Pancreas (tissue), 10 donors: ENCODE data around the gene ISYNA1. TPM values are rescaled to one million over a fixed set of nuclear protein-coding genes. Genes with fewer than 3 reads are reported as not detected.

Experiments
- ATAC-seq, 4 donors: fragments of 200-7000 bp; cut with Tn5 transposase; one replicate each; pipeline versions ENCODE4 v1.8.0 to v1.9.1; 2020; ENCODE audit warnings: mild to moderate bottlenecking in 4 of 4, moderate library complexity in 4 of 4
- DNase-seq, 6 donors: peaks; one replicate each; pipeline ENCODE4 v3.0.0-alpha.2; 2020
- FAIRE-seq: peaks from 2 replicates; lab custom pipeline; 2012; peaks lifted over from hg19 to GRCh38; lab: Jason Lieb, UNC
- H3K27ac ChIP-seq, 4 donors: fragments of 200-600 bp; sonication (generic); 1 replicate in 3 of 4; 2 replicates in 1 of 4; pipeline versions ENCODE4 v1.5.0 to v1.8.0; 2020
- H3K27me3 ChIP-seq, 4 donors: fragments of 200-600 bp; one replicate each; pipeline ENCODE4 v1.8.0; 2021
- H3K36me3 ChIP-seq, 3 donors: fragments of 200-600 bp; sonication (generic) in 1 of 3; one replicate each; pipeline versions ENCODE4 v1.5.0 to v1.8.0; 2020 to 2021
- H3K4me1 ChIP-seq, 3 donors: fragments of 200-600 bp; one replicate each; pipeline ENCODE4 v1.8.0; 2021
- H3K4me3 ChIP-seq, 4 donors: fragments of 200-600 bp; sonication (generic) in 2 of 4; one replicate each; pipeline versions ENCODE4 v1.5.0 to v1.8.0; 2020 to 2021
- H3K9me3 ChIP-seq, 4 donors: fragments of 200-600 bp; one replicate each; pipeline ENCODE4 v1.8.0; 2021
- WGBS, 2 donors: extraction: QIAGEN DNeasy Blood & Tissue Kit; methylation state at CpG; one replicate each; pipeline ENCODE4 v1.1.7; 2013; 5-methylcytosine and 5-hydroxymethylcytosine counted together
- intact Hi-C, 3 donors: fragments of 100-400 bp; cut with DNase I; formaldehyde crosslinking; loops; one replicate each; pipeline versions ENCODE4 v1.11.1 to v1.14.2; 2022
- polyA plus RNA-seq, 2 donors: library from polyadenylated mRNA; stranded (reverse); fragments of 200-250 nt; gene quantifications; one replicate each; pipeline ENCODE4 v1.2.3, GENCODE V29; 2013
- total RNA-seq, 6 donors: library from RNA; stranded (reverse); fragmentation: NEBNext Ultra II Directional in 4 of 6; extraction: Animal tissue kit (Norgen Biotek cat#: 25700) in 4 of 6; gene quantifications; one replicate each; pipeline versions ENCODE4 v1.2.1 to v1.2.4, GENCODE V29; 2021 to 2023
- TF ChIP-seq, protein P1 (sequence below), 4 donors: fragments of 200-600 bp; sonication (generic) in 3 of 4; IDR thresholded peaks; one replicate each; pipeline versions ENCODE4 v1.5.0 to v1.8.0; 2021; ENCODE audit warnings: antibody characterized with exemption in 4 of 4
- donor health status: healthy with polysubstance abuse.
- donor health status: DM: no; HTN: no; CAD: no; lungs with moderate emphysema.
- donor health status: DM: no; HTN: no; CAD: no.
- donor health status: control.
- donor health status: control.
- donor health status: Bipolar disorder and iron deficiency.
- donor health status: DM: yes; HTN: yes; CAD: no.
- donor health status: DM: no; HTN: no; CAD: no.
- donor health status: DM: no; HTN: no; CAD: no.
- donor health status: DM: yes; HTN: yes; CAD: no.

Gene ISYNA1
- total and polyA plus RNA-seq, 8 donors, result 26.1 to 309 (median 48.2) TPM

DNA sequence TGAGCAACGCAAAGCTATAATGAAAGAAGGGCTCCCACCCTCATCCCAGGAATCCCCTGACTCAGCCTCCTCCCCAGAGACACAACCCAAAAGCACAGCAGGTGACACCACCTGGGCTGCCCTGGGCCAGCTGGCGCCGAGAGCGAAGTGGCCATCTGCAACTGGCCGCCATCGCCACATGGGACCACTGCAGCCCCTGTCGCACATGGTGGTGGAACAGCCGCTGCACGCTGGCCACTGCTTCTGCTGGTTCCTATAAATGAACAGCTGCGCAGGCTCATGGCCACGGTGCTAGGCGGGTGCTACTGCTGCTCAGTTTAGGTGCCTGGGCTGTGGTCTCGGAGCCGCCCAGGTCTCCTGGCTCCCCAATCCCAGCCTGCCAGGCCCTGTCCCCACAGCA lies 11.6 kb upstream of the ISYNA1 start:
- TF ChIP-seq, protein P1, sequence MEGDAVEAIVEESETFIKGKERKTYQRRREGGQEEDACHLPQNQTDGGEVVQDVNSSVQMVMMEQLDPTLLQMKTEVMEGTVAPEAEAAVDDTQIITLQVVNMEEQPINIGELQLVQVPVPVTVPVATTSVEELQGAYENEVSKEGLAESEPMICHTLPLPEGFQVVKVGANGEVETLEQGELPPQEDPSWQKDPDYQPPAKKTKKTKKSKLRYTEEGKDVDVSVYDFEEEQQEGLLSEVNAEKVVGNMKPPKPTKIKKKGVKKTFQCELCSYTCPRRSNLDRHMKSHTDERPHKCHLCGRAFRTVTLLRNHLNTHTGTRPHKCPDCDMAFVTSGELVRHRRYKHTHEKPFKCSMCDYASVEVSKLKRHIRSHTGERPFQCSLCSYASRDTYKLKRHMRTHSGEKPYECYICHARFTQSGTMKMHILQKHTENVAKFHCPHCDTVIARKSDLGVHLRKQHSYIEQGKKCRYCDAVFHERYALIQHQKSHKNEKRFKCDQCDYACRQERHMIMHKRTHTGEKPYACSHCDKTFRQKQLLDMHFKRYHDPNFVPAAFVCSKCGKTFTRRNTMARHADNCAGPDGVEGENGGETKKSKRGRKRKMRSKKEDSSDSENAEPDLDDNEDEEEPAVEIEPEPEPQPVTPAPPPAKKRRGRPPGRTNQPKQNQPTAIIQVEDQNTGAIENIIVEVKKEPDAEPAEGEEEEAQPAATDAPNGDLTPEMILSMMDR (IDR thresholded peaks at IDR 0.05), result no peak
- intact Hi-C loops, result loop anchor here in 1 of 3 donors (10.0 kb wide), 1 partner anchor 395 kb away; no protein-coding TSS in a partner anchor

DNA sequence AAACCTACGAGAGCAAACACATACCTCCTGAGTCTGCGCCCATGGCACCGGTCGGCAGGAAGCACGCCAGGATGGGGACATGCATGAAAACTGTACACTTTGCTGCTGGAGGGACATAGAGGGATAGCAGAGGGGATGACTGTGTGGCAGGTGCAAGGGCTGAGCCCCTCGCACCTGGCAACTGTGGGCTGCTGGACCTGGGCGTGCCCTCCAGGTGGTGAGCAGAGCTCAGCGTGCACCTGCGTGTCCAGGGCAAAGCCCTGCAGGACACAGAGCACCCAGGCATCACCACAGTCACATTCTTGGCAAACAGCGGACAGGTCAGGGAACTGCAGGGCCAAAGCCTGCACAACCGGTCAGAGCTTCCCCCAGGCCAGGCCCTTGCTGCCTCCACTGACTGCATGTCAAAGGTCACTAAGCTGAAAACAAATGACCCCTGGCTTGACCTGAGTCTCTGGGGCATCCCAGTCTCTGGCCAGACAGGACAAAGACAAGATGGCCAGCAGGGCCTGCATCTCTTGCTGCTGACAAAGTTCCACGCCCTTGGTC lies 9.0 kb upstream of the ISYNA1 start:
- Histone ChIP-seq H3K4me1 (peaks cover 0 to 4% (median 0%) of the 10 kb centered on the region in 3 donors), H3K27ac (no peak overlapping the region), H3K27me3 (no peaks in the 10 kb centered on the region), H3K4me3 (no peak overlapping the region), H3K9me3 (no peaks in the 10 kb centered on the region), H3K36me3 (peaks cover 4 to 54% (median 23%) of the 10 kb centered on the region in 3 donors)
- TF ChIP-seq, protein P1 (IDR thresholded peaks at IDR 0.05), result no peak
- intact Hi-C loops, result loop anchor here in 1 of 3 donors (10.0 kb wide), 1 partner anchor 398 kb away; no protein-coding TSS in a partner anchor
- FAIRE-seq (no peak), DNase-seq (peak in 1 of 6 donors; percentile 11), ATAC-seq (no peak)
- WGBS, 2 donors, result 92 to 95% methylated on average over 12 of the region's 12 CpGs

More for the DNA sequence above, 11.6 kb upstream of the ISYNA1 start:
- H3K9me3 ChIP-seq, result no peaks in the 10 kb centered on the region
- WGBS, 2 donors, result 93 to 96% methylated on average over 14 of the region's 14 CpGs
- H3K36me3 ChIP-seq, result peaks cover 2 to 47% (median 20%) of the 10 kb centered on the region in 3 donors
- no peak overlapping the region for H3K27ac ChIP-seq
- FAIRE-seq (no peak), ATAC-seq (no peak), DNase-seq (peak in 1 of 6 donors; percentile 31)
- H3K4me3 ChIP-seq, result no peak overlapping the region
- peaks cover 0 to 4% (median 0%) of the 10 kb centered on the region in 3 donors for H3K4me1 ChIP-seq
- no peaks in the 10 kb centered on the region for H3K27me3 ChIP-seq

DNA sequence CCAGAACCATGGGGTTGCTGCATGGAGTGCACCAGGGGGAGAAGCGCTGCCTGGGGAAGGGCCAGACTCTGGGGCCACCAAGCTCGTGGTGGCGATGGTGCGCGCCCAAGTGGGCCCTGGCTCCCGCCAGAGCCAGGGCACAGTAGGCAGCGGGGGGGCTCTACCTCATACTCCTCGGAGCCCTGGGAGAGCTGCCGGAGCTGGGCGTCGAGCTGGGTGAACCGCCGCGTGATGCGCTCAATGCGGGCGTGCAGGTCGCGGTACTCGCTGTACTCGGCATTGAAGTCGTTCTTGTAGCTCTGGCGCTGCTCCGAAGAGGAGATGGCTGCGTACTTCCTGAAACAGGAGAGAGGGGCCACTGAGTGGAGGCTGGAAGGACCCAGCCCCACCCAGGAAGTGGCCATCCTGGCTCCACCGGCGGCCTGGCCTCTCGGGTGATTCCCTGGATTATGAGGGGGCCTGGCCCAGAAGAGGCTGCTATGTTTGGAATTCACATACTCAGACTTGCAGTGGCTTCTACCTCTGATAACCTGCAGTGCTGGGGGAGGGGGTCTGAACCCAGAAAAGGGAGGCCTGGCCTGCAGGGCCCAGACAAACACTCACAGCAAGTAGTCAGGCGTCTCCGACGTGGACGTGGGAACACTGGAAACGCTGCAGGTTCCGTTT lies 8.3 kb upstream of the ISYNA1 start:
- DNase-seq, result peak in 1 of 6 donors; percentile 18

DNA sequence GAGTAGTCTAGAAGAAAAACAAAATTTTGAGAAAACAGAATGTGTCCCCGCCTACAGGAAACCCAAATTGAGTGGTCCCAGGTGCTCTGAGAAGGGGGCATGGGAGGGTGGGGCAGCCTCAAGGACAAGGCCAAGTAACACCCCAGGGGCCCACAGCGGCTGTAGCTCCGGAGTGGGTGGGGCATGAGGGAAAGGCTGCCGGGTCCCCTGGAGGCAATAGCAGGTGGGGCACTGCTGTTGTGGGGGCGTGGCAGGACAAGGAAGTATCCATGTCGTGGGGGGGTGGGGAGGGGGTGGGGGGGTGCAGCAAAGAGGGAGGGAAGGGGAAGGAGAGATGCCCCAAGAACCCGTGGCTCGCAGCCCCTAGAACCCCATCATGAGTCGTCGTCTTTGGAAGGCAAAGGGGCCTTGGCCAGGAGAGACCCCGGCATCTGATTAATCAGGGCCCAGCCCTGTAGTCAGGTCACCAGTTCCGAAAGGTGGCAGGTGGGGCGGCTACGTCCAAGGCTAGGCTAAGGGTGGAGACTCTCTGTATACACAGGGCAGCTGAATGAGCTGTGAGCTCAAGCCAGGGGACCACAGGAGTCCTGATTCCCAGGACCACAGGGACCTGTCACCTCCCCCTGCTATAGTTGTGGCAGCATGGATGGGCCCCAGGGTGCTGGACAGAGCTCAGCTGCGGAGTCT lies 7.5 kb upstream of the ISYNA1 start:
- intact Hi-C loops, result loop anchor here in 1 of 3 donors (10.0 kb wide), 1 partner anchor 399 kb away; no protein-coding TSS in a partner anchor
- DNase-seq (no peak), ATAC-seq (no peak), FAIRE-seq (no peak)
- H3K4me1 ChIP-seq, result no peaks in the 10 kb centered on the region
- no peak overlapping the region for H3K4me3 ChIP-seq
- TF ChIP-seq, protein P1 (IDR thresholded peaks at IDR 0.05), result no peak
- no peaks in the 10 kb centered on the region for H3K9me3 ChIP-seq
- peaks cover 4 to 50% (median 23%) of the 10 kb centered on the region in 3 donors for H3K36me3 ChIP-seq
- 82% methylated on average over 15 of the region's 15 CpGs for WGBS, 2 donors
- H3K27me3 ChIP-seq, result no peaks in the 10 kb centered on the region
- H3K27ac ChIP-seq, result no peak overlapping the region

More for the DNA sequence above, 8.3 kb upstream of the ISYNA1 start:
- TF ChIP-seq, protein P1 (IDR thresholded peaks at IDR 0.05), result no peak
- no peak overlapping the region for H3K4me3 ChIP-seq
- FAIRE-seq (no peak), ATAC-seq (no peak)
- H3K27me3 ChIP-seq, result no peaks in the 10 kb centered on the region
- no peak overlapping the region for H3K27ac ChIP-seq
- WGBS, 2 donors, result 88 to 91% methylated on average over 34 of the region's 34 CpGs
- intact Hi-C loops, result loop anchor here in 1 of 3 donors (10.0 kb wide), 1 partner anchor 399 kb away; no protein-coding TSS in a partner anchor
- peaks cover 0 to 2% (median 0%) of the 10 kb centered on the region in 3 donors for H3K4me1 ChIP-seq
- peaks cover 4 to 54% (median 23%) of the 10 kb centered on the region in 3 donors for H3K36me3 ChIP-seq
- no peaks in the 10 kb centered on the region for H3K9me3 ChIP-seq
